ENCODE results near the gene NUP93. TPM values are rescaled to one million over a fixed set of nuclear protein-coding genes. Genes with fewer than 3 reads are reported as not detected.
A peak's percentile ranks its signal among the peaks of the same experiment; 100 is the strongest.

Gene NUP93
- total and polyA plus RNA-seq, 9 of the 15 experiments (the other 6 are each of a cell fraction or from before 2014, with no cell fraction given): 92.0 to 162 (median 121) TPM

DNA sequence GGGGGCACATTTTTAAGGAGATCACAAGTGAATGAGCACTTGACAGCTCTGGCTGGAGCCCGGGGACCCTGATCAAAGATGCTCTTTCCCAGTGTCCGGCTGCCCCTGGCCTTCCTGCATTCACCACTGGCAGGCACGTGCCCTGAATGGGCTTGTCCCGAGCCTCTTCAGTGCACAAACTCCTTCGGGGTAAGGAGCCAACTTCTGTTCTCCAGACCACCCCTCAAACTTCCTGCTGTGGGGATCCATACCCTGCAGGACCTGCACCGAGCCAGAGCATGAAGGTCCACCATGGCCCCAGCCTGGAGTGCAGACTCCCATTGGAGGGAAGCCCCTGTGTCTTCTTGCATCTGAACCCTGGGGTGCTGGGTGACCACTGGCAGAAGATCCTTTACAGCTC lies 125.3 kb downstream of the NUP93 start (continued):
- TF ChIP-seq TEAD1 (CRISPR knock-in tag; IDR thresholded peaks at IDR 0.05) (no peak), ILK (tag; IDR thresholded peaks at IDR 0.05; ENCODE audit: borderline replicate concordance, low read depth) (no peak)
- TF ChIP-seq, protein P1, sequence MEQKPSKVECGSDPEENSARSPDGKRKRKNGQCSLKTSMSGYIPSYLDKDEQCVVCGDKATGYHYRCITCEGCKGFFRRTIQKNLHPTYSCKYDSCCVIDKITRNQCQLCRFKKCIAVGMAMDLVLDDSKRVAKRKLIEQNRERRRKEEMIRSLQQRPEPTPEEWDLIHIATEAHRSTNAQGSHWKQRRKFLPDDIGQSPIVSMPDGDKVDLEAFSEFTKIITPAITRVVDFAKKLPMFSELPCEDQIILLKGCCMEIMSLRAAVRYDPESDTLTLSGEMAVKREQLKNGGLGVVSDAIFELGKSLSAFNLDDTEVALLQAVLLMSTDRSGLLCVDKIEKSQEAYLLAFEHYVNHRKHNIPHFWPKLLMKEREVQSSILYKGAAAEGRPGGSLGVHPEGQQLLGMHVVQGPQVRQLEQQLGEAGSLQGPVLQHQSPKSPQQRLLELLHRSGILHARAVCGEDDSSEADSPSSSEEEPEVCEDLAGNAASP (IDR thresholded peaks at IDR 0.05): no peak

DNA sequence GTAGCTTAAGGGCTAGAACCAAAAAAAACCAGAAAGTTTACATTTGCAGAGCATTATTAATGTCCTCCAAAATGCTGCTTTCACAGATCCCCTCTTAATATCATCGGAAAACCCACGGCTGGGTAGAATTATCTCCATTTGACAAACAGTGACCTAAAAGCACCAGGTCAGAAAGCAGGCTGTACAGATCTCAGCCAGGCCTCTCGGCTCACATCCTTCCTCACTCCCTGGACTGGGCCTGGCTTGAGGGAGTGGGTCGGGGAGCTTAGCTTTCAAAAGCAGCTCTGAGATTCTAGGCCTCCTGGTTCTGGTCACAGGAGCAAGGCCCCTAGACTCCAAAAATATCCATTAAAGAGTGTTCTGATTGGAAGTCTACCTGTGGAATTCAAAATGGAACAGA lies 126.0 kb downstream of the NUP93 start:
- H3K79me2 ChIP-seq (ENCODE audit: control insufficient read depth, insufficient read depth, low read length): no peaks in the 10 kb centered on the region
- H3K27me3 ChIP-seq (ENCODE audit: control insufficient read depth in 2 of 2, insufficient read depth in 2 of 2, low read length in 2 of 2): peaks cover 0 to 8% of the 10 kb centered on the region in 2 experiments; a peak in 1 of 5 replicates
- ChIA-PET POLR2A (interaction anchor here (0.8 to 1.8 kb wide), 5 partner anchors 9 to 85 kb away, joined by 3 to 8 read pairs (median 3); no protein-coding TSS in a partner anchor), CTCF (ENCODE audit: low intra/inter-chr PET ratio) (no interaction called here)
- H4K20me1 ChIP-seq (replicated peaks; ENCODE audit: control insufficient read depth, insufficient read depth, low read length): no peaks in the 10 kb centered on the region
- no peaks in the 10 kb centered on the region for H3K9me1 ChIP-seq (ENCODE audit: control insufficient read depth, insufficient read depth, low read length)
- ATAC-seq (no peak), FAIRE-seq (no peak), DNase-seq (ENCODE audit: extremely low read depth in 1 of 4, low spot score in 3 of 4) (no peak)
- H3K4me2 ChIP-seq (ENCODE audit: insufficient read depth, low read length): no peak overlapping the region
- TF ChIP-seq TEAD4 (IDR thresholded peaks at IDR 0.05; ENCODE audit: low read length) (no peak), TEAD4 (CRISPR knock-in tag; IDR thresholded peaks at IDR 0.05; ENCODE audit: borderline replicate concordance) (no peak), THRAP3 (IDR thresholded peaks at IDR 0.05; ENCODE audit: borderline replicate concordance) (no peak), U2AF1 (optimal IDR thresholded peaks at IDR 0.05; ENCODE audit: low read depth, low read length) (no peak), NR3C1 (CRISPR knock-in tag; IDR thresholded peaks at IDR 0.05) (no peak), CBFA2T3 (IDR thresholded peaks at IDR 0.05) (0 out of 2 replicates have a peak, but pooled peaks have one; percentile 7), ZNF76 (CRISPR knock-in tag; IDR thresholded peaks at IDR 0.05; ENCODE audit: borderline replicate concordance) (no peak), TEAD1 (CRISPR knock-in tag; IDR thresholded peaks at IDR 0.05) (no peak)
- TF ChIP-seq, protein P2, sequence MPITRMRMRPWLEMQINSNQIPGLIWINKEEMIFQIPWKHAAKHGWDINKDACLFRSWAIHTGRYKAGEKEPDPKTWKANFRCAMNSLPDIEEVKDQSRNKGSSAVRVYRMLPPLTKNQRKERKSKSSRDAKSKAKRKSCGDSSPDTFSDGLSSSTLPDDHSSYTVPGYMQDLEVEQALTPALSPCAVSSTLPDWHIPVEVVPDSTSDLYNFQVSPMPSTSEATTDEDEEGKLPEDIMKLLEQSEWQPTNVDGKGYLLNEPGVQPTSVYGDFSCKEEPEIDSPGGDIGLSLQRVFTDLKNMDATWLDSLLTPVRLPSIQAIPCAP (CRISPR knock-in tag; IDR thresholded peaks at IDR 0.05; ENCODE audit: borderline replicate concordance): no peak
- intact Hi-C loops (cut with micrococcal nuclease) (no loop called here), in situ Hi-C loops (cut with MboI) (no loop called here)
- H3K36me3 ChIP-seq (ENCODE audit: control insufficient read depth, insufficient read depth, low read length): no peaks in the 10 kb centered on the region
- no peak overlapping the region for H3K4me3 ChIP-seq
- BruUV-seq (replicated peaks): no TSS peak
- H3K9me3 ChIP-seq (replicated peaks; ENCODE audit: control insufficient read depth, insufficient read depth, low read depth, low read length): no peaks in the 10 kb centered on the region
- H3K9ac ChIP-seq (ENCODE audit: insufficient read depth in 1 of 2, low read depth in 2 of 2, low read length in 2 of 2): no peak overlapping the region
- H3K27ac ChIP-seq (ENCODE audit: extremely low read depth, low read depth, low read length): no peak overlapping the region
- H2AFZ ChIP-seq (ENCODE audit: low read depth, low read length): no peak overlapping the region
- WGBS (ENCODE audit: insufficient coverage, low coverage, missing lambda C conversion rate): 6% methylated on average over 4 of the region's 4 CpGs
- H3K4me1 ChIP-seq (replicated peaks in 1 of 2; ENCODE audit: control insufficient read depth in 2 of 2, insufficient read depth in 2 of 2, low read length in 2 of 2): no peaks in the 10 kb centered on the region

All from K562 (cell line).